HG03565 (cell line): Measurements from ENCODE around the gene MESP2.

Experiments
- ATAC-seq: cut with Tn5 transposase; IDR thresholded peaks from one replicate; pipeline ENCODE4 v1.9.1; 2021; ENCODE audit warnings: mild to moderate bottlenecking, moderate library complexity; ENCODE audit not compliant: unreplicated experiment

Gene MESP2

DNA sequence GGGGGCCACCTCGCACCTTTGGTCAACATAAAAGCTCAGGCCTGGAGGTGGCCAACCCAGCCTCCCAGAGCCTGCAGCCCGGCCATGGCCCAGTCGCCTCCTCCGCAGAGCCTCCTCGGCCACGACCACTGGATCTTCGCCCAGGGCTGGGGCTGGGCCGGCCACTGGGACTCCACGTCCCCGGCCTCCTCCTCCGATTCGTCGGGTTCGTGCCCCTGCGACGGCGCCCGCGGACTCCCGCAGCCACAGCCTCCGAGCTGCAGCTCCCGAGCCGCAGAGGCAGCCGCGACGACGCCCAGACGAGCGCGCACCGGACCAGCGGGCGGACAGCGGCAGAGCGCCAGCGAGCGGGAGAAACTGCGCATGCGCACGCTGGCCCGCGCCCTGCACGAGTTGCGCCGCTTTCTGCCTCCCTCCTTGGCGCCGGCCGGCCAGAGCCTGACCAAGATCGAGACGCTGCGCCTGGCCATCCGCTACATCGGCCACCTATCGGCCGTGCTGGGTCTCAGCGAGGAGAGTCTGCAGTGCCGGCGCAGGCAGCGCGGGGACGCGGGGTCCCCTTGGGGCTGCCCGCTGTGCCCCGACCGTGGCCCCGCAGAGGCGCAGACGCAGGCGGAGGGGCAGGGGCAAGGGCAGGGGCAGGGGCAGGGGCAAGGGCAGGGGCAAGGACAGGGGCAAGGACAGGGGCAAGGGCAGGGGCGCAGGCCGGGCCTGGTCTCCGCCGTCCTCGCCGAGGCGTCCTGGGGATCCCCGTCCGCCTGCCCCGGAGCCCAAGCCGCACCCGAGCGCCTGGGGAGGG lies at the start of gene MESP2:
MESP2 (plus strand) TSS at position 59 of the 799 bp plus-strand sequence; CDS start at position 85, 26 bp downstream.
- no peak for ATAC-seq

GRCh38 chr15:89728254-89728653 lies 47.9 kb upstream of the MESP2 start:
- ATAC-seq, result no peak

GRCh38 chr15:89731275-89731674 lies 44.9 kb upstream of the MESP2 start:
- no peak for ATAC-seq

GRCh38 chr15:89732451-89733172 lies 43.5 kb upstream of the MESP2 start:
- ATAC-seq, result no peak

DNA sequence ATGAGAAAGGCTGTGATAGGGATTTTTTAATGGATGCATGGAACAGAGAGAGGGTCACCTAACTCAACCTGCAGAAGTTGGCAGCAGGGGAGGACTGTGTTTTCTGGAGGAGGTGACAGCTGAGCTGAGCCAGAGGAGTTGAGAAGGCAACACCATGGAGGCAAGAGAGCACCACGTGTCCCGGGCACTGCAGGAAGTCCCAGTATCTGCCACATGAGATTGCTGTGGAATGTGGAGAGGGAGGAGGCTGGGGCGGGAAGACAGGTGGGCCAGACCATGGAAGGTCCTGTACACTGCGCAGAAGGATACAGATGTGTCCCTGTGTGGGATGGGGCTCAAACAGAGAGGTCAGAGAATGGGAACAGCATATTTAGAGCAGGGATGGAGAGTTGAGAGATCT lies 40.4 kb upstream of the MESP2 start:
- no peak for ATAC-seq

- no peak for ATAC-seq
These were observed 36.0 kb upstream of the MESP2 start for GRCh38 chr15:89740137-89740536.

DNA sequence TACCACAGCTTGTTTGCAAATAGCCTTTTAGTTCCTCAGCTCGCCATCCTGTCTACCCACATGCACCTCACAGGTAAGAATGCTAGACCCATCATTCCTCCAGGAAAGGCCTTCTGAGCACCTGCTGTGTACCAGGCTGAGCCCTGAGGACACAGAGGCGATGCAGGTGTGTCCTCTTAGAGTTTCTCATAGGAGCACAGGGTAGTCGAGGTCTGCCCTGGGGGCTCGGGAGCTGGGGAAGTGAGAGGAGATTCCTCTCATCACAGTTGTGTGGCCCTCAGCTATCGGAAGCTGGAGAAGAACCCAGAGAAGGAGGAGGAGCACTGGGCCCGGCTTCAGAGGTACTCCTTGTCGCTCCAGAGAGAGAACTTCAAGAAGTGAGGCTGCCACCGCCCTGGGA lies 33.1 kb upstream of the MESP2 start:
- ATAC-seq, result no peak

DNA sequence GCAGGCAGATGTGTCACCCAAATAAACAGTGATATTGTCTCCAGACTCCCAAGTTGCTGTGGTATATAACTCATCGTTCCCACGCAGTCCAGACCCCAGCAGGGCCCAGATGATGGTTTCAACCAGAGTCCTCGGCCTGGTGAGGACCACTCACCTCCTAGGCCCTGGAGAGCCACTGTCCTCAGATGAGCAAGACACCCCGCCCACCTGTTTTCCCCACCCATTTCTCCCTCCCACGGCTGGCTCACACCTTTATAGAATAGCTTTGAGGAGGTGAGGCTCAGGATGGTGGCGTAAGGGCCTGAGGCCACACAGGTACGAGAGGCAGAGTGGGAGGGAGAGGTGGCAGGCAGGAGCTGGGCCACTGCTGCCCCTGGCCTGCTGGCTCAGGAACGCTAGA lies 32.5 kb upstream of the MESP2 start:
- no peak for ATAC-seq

DNA sequence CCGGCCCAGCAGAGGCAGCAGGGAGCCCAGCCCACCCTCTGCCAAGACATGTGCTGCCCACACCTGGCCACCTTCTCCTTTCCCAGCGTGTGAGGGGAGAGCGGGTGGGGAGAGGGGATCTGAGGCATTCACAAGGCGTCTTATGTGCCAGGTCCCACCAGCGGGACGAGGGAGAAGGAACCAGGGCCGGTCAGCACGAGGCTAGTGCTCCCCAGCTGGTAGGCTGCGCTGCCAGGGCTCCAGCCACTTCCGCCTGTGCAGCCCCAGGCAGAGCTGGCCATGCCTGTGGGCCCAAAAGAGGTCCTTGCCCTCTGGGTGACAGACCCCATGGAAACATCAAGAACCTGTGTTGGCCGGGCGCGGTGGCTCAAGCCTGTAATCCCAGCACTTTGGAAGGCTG lies 31.0 kb upstream of the MESP2 start:
- no peak for ATAC-seq

- ATAC-seq, result no peak
These were observed 30.4 kb upstream of the MESP2 start for GRCh38 chr15:89745768-89746167.

DNA sequence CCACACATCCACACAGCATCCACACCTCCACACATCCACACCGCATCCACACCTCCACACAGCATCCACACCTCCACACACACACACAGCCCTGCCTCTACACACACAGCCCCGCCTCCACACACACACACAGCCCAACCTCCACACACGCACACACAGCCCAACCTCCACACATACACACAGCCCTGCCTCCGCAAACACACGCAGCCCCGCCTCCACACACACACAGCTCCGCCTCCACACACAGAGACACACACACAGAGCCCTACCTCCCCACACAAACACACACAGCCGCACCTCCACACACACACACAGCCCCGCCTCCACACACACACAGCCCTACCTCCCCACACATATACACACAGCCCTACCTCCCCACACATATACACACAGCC lies 29.7 kb upstream of the MESP2 start:
- ATAC-seq, result no peak

- no peak for ATAC-seq
These were observed 28.1 kb upstream of the MESP2 start for GRCh38 chr15:89747708-89748682.

GRCh38 chr15:89749054-89749453 lies 27.1 kb upstream of the MESP2 start:
- ATAC-seq, result no peak

GRCh38 chr15:89749526-89749925 lies 26.6 kb upstream of the MESP2 start:
- ATAC-seq, result no peak

- no peak for ATAC-seq
These were observed 26.1 kb upstream of the MESP2 start for GRCh38 chr15:89749951-89750559.

DNA sequence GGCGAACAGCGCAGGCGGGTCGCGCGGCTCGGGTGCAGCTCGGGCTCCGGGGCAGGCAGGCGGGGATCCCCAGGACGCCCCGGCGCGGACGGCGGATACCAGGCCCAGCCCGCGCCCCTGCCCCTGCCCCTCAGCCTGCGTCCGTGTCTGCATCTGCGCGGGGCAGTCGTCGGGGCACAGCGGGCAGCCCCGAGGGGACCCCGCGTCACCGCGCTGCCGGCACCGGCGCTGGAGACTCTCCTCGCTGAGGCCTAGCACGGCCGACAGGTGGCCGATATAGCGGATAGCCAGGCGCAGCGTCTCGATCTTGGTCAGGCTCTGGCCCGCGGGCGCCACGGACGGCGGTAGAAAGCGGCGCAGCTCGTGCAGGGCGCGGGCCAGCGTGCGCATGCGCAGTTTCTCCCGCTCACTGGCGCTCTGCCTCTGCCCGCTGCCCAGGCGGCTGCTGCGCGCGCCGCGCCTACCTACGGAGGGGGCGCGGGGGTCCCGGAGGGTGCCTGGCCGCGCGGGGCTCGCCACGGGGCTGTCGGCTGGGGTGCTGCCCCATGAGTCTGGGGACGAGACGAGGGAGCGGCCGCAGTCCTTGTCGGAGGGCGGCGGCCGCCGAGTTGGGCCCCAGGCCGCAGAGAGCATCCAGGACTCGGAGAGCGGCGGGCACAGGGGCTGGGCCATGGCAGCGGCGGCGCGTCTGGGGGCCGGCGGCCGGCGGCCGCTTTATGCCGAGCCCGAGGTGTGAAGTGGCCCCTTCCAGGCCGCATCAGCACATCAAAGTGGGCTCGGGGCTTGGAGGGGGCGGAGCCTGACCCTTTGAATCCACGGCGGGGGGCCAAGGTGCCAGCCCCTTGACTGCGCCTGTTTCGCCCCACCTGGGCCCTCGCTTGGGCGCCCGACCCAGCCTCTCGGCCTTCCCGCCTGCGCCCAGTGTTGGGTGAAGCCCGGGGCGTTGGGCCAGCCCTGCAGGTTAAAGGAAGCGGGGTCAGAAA lies 25.3 kb upstream of the MESP2 start, which contains the start of gene MESP1:
MESP1 (minus strand) TSS at position 690 of the 983 bp plus-strand sequence; CDS start at position 672, 18 bp downstream.
- peak; percentile 93 for ATAC-seq

- ATAC-seq, result no peak
These were observed 24.4 kb upstream of the MESP2 start for GRCh38 chr15:89751748-89752147.

- no peak for ATAC-seq
These were observed 22.3 kb upstream of the MESP2 start for GRCh38 chr15:89753855-89754254.

DNA sequence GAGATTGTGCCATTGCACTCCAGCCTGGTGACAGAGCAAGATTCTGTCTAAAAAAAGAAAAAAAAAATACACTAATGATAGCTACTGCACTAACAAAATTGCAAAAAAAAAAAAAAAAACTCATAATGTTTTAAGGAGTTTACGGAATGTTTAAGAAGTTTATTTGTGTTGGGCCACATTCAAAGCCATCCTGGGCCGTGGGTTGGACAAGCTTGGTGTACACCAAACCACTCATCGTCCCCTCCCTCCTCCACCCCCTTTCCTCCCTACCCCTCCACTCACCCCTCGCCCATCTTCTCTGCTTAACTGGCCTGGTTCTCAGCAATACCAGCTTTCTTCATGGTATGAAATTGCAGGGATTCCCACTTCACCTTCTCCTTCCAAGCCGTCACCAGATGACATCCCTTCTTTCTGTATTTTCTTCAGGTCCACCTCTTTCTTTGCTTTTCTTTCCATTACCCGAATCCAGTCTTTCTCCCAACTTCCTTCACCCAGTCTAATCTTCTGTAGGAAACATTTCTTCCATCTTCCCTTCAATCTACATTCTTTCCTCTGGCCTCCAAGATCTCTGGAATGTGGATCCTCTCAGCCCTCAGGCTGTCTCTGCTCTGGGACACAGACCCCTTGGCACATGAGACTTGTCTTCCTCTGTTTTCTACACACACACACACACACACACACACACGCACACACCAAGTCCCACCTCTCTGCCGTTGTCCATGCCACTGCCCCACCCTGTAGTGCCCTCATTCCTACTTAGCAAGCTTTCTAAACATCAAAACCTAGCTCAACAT lies 21.6 kb upstream of the MESP2 start:
- no peak for ATAC-seq
